UCSD-AML1 (cell line): ENCODE data around the gene CASP7.
"Not testable (repeated sequence)": the region's sequence is repeated elsewhere in the genome, so short reads cannot be mapped to it uniquely, and the experiment has no call there.

Experiments
- DNase-seq: peaks from one replicate; lab custom pipeline; 2025; ENCODE audit not compliant: unreplicated experiment; lab: John Stamatoyannopoulos, UW

The CASP7 gene

DNA sequence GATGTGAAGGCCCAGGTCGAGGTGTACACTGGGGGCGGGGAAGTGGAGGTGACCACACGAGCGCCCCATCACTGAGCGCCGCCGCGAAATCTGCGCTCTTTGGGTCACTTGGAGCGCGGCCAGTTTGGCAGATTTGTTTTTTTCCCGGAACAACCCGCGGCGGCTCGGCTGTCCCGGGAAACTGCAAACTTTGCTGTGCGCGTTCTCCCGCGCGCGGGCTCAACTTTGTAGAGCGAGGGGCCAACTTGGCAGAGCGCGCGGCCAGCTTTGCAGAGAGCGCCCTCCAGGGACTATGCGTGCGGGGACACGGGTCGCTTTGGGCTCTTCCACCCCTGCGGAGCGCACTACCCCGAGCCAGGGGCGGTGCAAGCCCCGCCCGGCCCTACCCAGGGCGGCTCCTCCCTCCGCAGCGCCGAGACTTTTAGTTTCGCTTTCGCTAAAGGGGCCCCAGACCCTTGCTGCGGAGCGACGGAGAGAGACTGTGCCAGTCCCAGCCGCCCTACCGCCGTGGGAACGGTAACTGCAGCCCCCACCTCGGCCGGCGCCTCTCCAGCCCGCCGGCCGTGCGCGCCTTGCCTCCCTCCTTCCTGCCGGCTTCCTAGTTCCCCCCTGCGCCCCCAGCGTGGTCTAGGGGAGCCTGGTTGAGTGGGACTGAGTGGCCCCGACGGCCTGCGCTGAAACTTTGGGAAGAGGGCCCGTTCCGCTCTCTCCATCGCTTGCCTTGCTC, at the start of gene CASP7:
Gene CASP7 (plus strand): TSS at position 450 of the 727 bp plus-strand sequence. CDS start 17,582 bp downstream, outside the sequence.
- DNase-seq, result peak; percentile 86

DNA sequence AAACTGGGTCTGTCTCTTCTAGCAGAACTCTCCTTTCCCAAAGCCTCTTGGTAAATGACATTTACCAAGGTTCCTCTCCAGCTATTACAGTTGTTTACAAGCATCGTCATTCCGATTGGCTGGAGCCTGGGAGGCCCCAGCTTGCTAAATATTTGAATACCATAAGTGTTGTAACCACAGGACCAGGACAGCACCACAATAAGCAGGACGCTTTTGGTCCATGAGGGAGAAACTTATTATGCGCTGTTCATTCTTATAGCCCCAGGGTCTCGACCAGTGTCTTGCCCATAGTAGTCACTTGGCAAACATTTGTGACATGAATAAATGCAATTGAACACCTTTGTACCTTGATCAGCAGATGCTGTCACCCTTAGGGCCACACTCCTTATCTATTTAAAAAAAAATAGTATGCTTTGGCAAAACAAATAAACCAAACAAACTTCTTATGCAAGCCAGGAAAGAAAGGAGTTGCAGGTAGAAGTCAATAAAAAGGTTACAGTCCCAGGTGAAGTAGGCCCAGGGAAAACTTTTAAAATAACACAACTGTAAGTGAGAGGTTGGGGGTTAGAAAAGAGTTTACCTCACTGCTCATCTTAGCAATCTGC, 48.7 kb upstream of the CASP7 start:
- no peak for DNase-seq

DNA sequence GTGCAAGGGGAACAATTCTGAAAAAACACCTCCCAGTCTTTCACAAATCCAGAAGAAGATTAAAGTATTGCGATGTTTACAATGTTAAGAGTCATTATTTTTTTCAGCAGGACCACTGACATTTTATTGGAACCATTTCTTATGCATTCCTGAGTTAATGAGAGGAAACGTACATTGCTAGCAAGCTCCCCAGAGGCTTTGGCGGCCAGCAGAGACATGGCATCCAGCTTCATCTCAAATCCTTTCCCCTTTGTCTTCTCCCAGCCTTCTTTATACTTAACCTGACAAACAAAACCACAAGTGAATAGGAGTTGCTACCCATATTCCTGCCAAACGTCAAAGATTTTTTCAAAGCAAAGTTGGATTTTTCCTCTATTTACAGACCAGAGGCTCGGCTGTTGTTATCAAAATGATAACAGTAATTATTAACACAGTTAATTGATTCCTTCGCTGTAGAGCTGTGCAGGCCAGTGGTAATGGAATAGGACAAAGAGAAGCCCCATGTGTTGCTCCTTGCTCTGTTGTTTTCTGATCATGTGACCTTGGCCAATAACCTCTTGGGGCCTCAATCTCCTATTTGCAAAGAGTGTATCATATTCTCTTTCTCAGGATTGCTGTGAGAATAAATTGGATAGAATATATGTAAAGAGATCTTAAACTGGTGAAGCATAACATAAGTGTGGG, 47.9 kb upstream of the CASP7 start:
- DNase-seq, result no peak

DNA sequence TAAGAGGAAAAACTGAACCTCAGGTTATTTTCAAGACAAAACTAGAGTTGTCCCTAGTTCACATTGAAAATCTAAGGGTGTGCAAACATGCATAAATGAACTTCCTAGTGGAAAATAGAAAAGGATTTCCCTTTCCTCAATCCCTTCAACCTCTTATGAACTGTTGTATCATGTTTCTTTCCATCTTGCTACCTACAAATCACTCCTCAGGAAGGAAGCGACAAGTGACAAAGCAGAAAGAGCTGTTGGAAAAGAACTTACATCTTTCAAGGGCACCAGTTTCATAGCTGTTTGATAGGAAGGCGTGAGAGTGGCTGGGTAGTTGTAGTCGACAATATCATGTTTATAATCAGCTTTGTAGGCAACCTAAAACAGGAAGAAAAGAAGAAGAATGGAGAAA, 39.7 kb upstream of the CASP7 start:
- no peak for DNase-seq

DNA sequence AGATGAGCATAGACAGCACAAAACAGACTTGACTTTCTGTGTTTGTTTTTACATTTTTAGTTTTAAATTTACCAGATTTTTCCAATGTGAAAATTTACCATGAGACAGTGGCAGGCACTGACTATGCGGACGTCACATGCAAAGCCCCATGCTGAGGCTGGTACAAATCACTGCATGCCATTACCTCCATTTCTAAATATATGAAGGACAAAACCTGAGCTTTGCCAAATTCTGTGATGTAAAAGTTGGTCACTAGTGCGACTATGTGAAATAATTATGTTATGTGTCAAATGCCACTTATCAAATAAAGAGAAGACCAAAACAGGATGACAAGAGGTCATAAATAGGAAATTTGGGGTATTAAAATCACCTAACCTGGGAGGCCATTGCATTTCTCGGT, 38.0 kb upstream of the CASP7 start:
- DNase-seq, result no peak

DNA sequence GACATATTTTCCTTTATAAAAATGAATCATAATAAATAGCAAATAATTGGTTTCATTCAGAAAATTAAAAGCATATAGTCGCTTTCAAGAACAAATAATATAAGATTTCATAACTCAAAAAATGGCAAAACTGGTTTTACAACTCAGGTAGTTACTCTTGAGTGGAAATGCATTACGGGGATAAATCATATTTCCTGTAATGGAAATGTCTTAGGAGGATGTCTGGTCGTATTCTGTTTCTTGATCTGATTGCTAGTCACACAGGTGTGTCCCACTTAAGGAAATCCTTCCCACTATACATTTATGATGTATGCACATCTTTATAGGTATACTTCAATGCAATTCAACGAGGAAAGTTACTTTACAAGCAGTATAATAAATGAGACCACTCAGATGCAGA, 36.5 kb upstream of the CASP7 start:
- DNase-seq, result no peak

DNA sequence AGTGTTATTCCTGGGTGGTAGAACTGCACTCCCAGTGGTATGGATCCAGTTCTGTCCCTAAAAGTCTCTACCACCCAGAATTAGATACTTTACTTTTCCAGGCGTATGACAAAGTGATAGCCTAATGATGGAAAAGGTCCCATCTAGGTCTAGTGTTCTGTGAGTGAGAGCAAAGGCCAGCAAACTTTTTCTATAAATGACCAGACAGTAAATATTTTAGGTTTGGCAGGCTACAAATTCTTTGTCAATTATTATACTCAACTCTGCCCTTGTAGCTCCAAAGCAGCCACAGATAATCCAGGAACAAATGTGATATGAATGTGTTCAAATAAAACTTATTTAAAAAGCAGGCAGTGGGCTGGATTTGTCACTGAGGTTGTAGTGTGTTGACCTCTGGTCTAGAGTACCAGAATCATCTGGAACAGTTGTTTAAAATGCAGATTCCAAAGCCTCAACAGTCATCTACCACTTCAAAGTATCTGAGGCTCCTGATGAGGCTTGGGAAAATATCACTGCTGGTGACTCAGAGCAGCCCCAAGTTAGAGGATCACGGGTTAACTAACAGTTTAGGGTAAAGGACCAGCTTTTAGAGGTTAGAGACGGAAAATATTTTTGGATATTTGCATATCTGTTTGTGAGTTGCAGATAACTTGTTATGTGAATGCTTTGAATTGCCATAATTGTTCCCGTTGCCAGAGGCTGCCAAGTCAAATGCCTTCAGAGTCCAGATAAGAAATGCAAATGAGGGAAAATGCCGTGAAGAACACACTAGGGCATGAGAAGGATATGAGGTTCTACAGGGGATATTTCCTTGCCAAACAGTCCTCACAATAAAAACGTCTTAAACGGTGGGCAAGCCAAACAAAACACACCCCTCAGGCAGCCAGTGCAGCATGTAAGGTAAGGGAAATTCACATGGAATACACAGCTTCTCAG, 35.3 kb upstream of the CASP7 start:
- no peak for DNase-seq

DNA sequence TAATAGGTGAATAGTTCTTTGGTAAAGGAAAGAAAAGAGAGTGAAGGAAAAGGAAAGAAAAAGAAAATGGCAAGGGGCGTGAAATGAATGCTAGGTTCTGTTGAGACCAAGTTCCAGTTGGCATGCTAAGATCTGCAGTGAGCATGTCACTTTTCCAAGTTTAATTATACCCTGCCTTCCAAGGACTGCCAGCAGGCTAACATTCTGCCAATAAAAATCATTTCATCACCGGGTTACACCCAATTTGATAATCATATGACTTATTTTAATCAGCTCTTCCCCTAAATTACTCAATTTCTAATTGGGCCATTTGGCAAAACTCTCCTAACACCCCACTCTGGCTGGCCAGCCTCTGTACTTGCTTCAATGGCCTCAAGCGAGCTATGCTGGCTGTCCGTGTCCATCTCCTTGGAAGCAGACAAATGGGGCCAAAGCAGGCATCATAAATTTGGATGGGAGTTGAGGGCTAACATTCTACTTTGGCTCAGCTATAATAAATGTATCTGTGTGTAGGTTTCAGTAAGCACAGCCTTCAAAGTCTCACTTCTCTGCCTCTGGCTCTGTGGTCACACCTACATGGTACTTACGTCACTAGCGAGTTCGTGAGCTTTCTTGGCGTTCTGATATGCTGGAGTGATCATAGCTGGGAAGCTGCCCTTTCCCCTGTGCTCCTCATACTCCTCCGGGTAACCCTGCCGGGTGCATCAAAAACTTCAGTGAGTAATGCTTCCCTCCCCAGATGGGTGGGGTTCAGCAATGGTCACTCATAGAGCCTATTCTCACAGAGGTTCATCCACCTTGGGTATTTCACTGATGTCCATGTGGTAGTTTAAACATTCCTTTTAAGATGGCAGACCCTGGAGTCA, 33.1 kb upstream of the CASP7 start:
- DNase-seq, result no peak

DNA sequence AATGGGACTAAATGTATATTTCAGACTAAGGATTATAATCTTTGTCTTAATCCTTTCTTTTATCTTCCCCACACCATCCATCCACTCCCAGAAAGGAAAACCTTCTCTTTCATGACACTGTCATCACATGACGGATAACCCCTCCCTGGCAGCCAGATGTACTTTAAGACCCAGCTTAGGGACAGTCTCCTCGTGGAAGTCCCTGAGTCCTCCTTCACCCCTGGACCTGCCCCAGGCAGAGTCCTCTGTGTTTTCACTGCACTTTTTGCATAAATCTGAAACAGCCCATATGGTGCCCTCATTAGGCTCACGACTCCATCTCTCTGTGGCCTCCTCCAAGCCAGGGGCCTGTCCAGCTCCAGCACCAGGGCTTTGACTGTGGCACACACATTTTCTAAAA, 31.9 kb upstream of the CASP7 start:
- DNase-seq, result no peak

DNA sequence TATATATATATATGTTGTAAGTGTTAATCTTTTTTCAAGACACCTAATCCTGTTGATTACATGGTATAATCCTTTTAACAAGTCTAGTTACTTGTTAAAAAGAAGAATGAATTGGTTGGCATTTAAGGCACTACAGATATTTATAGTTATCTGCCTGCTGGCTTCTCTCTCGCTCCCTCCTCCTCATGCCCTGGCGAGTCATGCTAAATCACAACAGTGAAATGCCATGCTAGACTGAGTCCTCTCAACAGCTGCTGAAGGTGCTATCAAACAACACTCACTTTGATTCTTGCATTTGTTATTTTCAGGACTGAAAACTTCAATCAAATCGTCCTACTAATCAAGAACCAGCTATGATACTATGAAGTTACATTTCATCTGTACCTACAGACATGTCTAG, 31.2 kb upstream of the CASP7 start:
- no peak for DNase-seq

DNA sequence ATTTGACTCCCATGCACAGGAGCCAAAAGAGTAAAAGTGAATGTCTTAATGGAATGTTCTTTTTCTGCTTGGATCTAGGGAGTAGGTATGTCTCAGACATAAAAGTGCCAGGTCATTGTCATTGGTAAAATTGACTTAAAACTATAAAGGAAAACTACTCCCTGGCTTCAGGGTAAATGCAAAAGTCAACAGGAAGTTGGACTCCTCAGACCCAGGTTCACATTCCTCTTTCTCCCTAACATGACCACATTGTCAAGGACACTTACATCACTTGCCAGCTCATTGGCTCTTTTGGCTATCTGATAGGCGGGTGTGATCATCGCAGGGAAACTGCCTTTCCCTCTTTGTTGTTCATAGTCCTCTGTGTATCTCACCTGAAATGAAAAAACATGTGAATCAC, 29.5 kb upstream of the CASP7 start:
- no peak for DNase-seq

DNA sequence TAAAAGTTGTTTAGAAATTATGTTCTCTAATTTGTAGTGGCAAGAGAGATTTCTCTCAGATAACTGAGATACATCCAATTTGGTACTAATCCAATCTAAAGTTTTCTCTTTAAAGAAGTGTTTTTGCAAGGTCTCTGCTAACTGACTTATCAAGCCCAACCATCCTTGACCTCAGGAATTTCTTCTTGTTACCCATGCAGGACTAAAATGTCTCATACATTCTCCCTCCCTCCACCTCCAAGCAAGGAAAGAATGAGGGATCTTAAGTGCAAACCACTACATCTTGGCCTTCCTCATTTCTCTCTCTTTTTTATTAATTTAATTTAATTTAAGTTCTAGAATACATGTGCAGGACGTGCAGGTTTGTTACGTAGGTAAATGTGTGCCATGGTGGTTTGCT, 28.7 kb upstream of the CASP7 start:
- DNase-seq, result no peak

DNA sequence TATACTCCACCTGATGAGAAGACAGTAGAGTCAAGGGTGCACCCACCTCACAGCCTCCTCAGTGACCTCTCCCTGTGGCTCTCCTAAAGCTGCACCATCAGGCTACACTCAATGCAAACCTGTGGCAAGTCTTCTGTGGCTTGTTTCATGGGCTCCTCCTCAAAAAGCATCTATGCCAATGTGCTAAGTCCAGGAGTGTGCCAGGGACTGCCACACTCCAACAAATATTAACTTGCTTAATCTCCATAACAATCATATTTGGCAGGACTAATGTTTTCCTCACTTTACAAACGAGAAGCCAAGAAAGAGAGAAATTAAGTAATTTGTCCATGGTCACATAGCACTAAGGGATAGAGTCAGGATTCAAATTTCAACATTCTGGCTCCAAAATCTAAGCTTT, 27.8 kb upstream of the CASP7 start:
- DNase-seq, result no peak

DNA sequence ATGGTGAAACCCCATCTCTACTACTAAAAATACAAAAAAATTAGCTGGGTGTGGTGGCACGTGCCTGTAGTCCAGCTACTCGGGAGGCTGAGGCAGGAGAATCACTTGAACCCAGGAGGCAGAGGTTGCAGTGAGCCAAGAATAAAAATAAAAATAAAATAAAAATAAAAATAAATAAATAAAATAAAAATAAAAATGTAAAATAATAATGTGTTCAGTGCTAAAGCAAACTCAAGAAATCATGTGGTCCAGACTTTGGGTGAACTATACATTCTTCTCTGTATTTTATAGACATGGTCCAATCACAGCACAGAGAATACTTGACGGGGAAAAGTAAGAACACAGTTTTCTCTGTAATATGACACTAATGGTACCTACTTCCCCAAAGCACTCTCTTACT, 27.3 kb upstream of the CASP7 start:
- DNase-seq, result not testable (repeated sequence)

DNA sequence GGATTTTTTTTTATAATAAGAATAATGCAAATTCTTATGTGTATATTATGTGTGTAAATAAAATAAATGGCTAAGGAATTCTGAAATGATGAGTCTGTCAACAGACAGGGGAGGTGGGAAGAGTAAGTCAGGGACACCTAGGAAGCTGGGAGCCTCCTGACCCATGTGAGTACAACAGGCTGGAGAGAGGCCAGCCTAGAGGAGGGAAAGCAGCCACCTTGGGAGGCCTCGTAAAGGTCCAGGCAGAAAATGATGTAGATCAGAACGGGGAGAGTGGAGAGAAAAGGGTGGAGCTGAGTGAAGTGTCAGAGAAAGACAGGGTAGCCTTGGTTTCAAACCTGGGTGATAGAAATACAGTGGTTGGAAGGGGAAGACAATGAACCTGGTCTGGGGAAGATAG, 22.8 kb upstream of the CASP7 start:
- no peak for DNase-seq

DNA sequence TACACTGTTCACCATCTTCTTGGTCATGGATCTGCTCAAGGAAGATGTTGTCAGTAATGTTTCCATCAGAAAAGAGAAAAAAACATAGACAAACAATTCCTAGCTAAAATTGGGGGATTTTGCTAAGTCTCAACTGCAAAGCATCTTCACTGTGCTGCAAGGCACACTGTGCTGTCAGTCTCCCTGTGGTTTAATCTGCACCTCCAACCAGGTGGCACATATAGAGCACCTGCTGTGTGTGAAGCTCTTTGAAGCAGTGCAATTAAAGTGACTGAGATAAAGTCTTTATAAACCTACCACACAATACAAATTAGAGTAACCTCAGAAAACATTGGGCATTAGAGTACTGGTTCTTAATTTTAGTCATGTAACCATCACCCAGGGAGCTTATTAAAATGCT, 22.2 kb upstream of the CASP7 start:
- DNase-seq, result no peak

DNA sequence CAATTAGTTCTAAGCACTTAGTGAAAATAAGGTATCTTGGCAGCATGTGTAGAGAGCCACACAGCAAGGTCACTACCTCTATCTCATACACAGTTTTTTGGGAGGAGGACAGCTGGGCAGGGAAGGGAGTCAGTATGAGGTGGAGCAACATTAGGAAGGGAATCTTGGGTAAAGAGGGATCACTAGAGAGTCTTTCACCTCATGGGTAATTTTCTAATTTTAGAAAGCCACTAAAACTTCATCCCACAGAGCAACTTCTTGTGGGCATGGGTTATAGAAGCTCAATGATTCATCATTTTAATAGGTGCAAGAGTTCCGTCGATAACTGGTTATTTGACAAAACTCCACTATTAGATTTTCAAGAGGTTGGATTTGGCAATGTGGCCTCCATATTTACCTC, 18.4 kb upstream of the CASP7 start:
- no peak for DNase-seq

DNA sequence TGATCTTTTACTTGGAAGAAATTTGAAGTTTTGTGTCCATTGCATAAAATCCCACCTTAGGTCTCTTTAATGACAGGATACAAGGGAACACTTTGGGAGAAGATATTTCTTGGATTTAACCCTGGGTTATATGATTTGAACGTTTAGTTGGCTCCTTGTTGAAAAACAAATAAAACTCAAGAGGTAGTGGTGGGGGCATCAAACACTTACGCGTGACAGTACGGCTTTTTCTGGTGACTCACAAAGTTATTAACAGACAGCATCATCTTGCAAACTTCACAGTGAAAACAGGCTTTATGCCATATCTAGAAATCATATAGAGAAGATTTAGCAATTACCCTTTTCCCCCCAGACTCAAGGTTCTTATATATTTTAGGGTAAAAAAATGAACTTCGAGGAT, 16.6 kb upstream of the CASP7 start:
- DNase-seq, result no peak

DNA sequence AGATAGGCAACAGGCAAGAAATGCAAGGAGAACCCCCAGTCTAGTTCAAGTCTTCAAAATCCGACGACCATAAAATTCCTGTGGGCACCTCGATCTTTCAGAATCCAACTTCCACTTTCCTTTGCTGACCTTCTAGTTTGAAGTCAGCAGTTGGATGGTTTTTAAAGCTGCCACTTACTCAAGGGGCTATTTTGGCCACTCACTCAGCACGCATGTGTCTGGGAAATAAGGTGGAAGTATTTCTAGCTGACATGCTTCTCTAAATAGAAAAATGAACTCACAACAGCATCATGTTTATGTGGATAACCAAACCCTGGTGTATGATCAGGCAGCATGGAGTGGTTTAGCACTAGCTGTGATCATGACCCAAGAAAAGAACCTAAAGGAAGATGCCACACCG, 15.8 kb upstream of the CASP7 start, which contains the start of gene NRAP:
Gene NRAP (minus strand): TSS at position 134 of the 400 bp plus-strand sequence. CDS start 159 bp downstream, outside the sequence.
- DNase-seq, result no peak

DNA sequence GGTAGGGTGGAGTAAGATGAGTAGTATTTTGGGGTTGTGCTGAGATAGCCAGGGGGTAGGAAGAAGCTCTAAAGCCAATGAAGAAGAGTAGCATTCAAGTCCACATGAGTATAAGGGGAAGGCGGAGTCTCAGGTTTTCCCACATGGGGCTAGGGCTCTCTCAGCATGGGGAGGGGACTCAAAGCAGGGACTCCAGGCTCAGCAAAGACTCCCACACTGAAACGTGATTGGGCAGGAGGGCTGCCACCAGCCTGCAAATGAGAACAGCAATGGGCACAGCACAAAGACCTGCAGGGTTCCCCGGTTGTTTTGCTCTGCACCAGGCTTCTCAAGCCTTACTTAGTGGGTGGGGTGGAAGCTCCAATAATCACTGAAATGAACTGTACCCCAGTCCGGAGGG, 14.4 kb upstream of the CASP7 start:
- DNase-seq, result no peak
